ENCODE measurements around the gene TOX3.

Gene TOX3

GRCh38 chr16:52436339-52437276 is 110.3 kb downstream of the TOX3 start:
- Histone ChIP-seq H3K36me3 (ENCODE audit: control insufficient read depth, insufficient read depth, low read length) (no peaks in the 10 kb centered on the region), H3K27me3 (replicated peaks; ENCODE audit: control insufficient read depth, insufficient read depth, low read length) (no peaks in the 10 kb centered on the region), H3K4me3 (replicated peaks; ENCODE audit: low read depth, low read length) (no peak overlapping the region)
- no peak for TF ChIP-seq CTCF (IDR thresholded peaks at IDR 0.05; ENCODE audit: insufficient read depth, low read length, poor library complexity, severe bottlenecking)
- DNase-seq (ENCODE audit: extremely low read depth, insufficient read length), result no peak

GRCh38 chr16:52434224-52434623 is 112.7 kb downstream of the TOX3 start:
- Histone ChIP-seq H3K4me3 (replicated peaks; ENCODE audit: low read depth, low read length) (no peak overlapping the region), H3K27me3 (replicated peaks; ENCODE audit: control insufficient read depth, insufficient read depth, low read length) (no peaks in the 10 kb centered on the region), H3K36me3 (ENCODE audit: control insufficient read depth, insufficient read depth, low read length) (no peaks in the 10 kb centered on the region)
- TF ChIP-seq CTCF (IDR thresholded peaks at IDR 0.05; ENCODE audit: insufficient read depth, low read length, poor library complexity, severe bottlenecking), result no peak
- DNase-seq (ENCODE audit: extremely low read depth, insufficient read length), result no peak

GRCh38 chr16:52433643-52434042 is 113.3 kb downstream of the TOX3 start:
- Histone ChIP-seq H3K4me3 (replicated peaks; ENCODE audit: low read depth, low read length) (no peak overlapping the region), H3K36me3 (ENCODE audit: control insufficient read depth, insufficient read depth, low read length) (no peaks in the 10 kb centered on the region), H3K27me3 (replicated peaks; ENCODE audit: control insufficient read depth, insufficient read depth, low read length) (no peaks in the 10 kb centered on the region)
- DNase-seq (ENCODE audit: extremely low read depth, insufficient read length), result no peak
- TF ChIP-seq CTCF (IDR thresholded peaks at IDR 0.05; ENCODE audit: insufficient read depth, low read length, poor library complexity, severe bottlenecking), result no peak

- no peak for TF ChIP-seq CTCF (IDR thresholded peaks at IDR 0.05; ENCODE audit: insufficient read depth, low read length, poor library complexity, severe bottlenecking)
- Histone ChIP-seq H3K36me3 (ENCODE audit: control insufficient read depth, insufficient read depth, low read length) (no peaks in the 10 kb centered on the region), H3K4me3 (replicated peaks; ENCODE audit: low read depth, low read length) (no peak overlapping the region), H3K27me3 (replicated peaks; ENCODE audit: control insufficient read depth, insufficient read depth, low read length) (no peaks in the 10 kb centered on the region)
- DNase-seq (ENCODE audit: extremely low read depth, insufficient read length), result no peak
Measured at GRCh38 chr16:52424591-52424990, 122.4 kb downstream of the TOX3 start.

- Histone ChIP-seq H3K36me3 (ENCODE audit: control insufficient read depth, insufficient read depth, low read length) (no peaks in the 10 kb centered on the region), H3K27me3 (replicated peaks; ENCODE audit: control insufficient read depth, insufficient read depth, low read length) (no peaks in the 10 kb centered on the region), H3K4me3 (replicated peaks; ENCODE audit: low read depth, low read length) (no peak overlapping the region)
- TF ChIP-seq CTCF (IDR thresholded peaks at IDR 0.05; ENCODE audit: insufficient read depth, low read length, poor library complexity, severe bottlenecking), result no peak
- DNase-seq (ENCODE audit: extremely low read depth, insufficient read length), result no peak
Measured at GRCh38 chr16:52422307-52422706, 124.6 kb downstream of the TOX3 start.

All from GM06990 (cell line).